ENCODE measurements around the gene MLIP.

DNA sequence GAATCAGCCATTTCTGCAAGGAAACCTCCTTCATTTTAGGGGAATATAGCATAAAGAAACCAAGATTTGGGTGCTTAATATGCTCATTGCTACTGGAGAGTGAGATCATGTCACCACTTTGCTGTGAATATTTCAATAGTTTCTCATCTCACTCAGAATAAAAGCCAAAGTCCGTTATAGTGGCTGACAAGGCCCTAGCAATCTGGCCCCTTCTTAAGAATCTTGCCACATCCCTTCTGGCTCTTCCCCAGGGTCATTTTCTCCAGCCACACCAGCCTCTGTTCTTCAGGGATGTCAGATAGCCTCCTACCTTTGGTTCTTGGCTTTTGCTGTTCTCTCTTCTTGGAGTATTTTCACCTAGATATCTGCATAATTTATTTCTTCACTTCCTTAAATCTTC lies 24.8 kb upstream of the MLIP start:
- TF ChIP-seq SUZ12 (IDR thresholded peaks at IDR 0.05; ENCODE audit: extremely low read depth, insufficient read depth, insufficient read length), result no peak
- TF ChIP-seq YY1 (IDR thresholded peaks at IDR 0.05; ENCODE audit: insufficient read depth, insufficient read length), result no peak
